HS-5 (cell line): Measurements from ENCODE around the gene RNF32.

Experiments used
- DNase-seq: peaks from one replicate; pipeline ENCODE4 v3.0.0-alpha.2; 2012; ENCODE audit warnings: low read depth

Gene RNF32

GRCh38 chr7:156640257-156640948 is at the start of gene RNF32:
RNF32 (plus strand) TSS chr7:156640774; CDS start chr7:156643878, 3,104 bp downstream.
- DNase-seq, result peak; percentile 53

- DNase-seq, result no peak
Measured at GRCh38 chr7:156592155-156592884, 48.3 kb upstream of the RNF32 start.

GRCh38 chr7:156594283-156595080 is 46.1 kb upstream of the RNF32 start:
- no peak for DNase-seq

GRCh38 chr7:156600496-156600895 is 40.1 kb upstream of the RNF32 start:
- no peak for DNase-seq

GRCh38 chr7:156602283-156602682 is 38.3 kb upstream of the RNF32 start:
- no peak for DNase-seq

GRCh38 chr7:156603011-156603410 is 37.6 kb upstream of the RNF32 start:
- DNase-seq, result no peak

- no peak for DNase-seq
Measured at GRCh38 chr7:156603629-156604028, 36.9 kb upstream of the RNF32 start.

- no peak for DNase-seq
Measured at GRCh38 chr7:156604311-156604710, 36.3 kb upstream of the RNF32 start.

- no peak for DNase-seq
Measured at GRCh38 chr7:156604836-156605695, 35.5 kb upstream of the RNF32 start.

- DNase-seq, result no peak
Measured at GRCh38 chr7:156606135-156606534, 34.4 kb upstream of the RNF32 start.

- no peak for DNase-seq
Measured at GRCh38 chr7:156606691-156607331, 33.8 kb upstream of the RNF32 start.

- no peak for DNase-seq
Measured at GRCh38 chr7:156607332-156608172, 33.0 kb upstream of the RNF32 start.

GRCh38 chr7:156608173-156608478 is 32.4 kb upstream of the RNF32 start:
- DNase-seq, result no peak

GRCh38 chr7:156609010-156609877 is 31.3 kb upstream of the RNF32 start:
- DNase-seq, result no peak

- no peak for DNase-seq
Measured at GRCh38 chr7:156610130-156610529, 30.4 kb upstream of the RNF32 start.

GRCh38 chr7:156610601-156611000 is 30.0 kb upstream of the RNF32 start:
- no peak for DNase-seq

GRCh38 chr7:156611014-156612010 is 29.3 kb upstream of the RNF32 start:
- DNase-seq, result no peak

GRCh38 chr7:156612930-156613329 is 27.6 kb upstream of the RNF32 start:
- DNase-seq, result no peak
